Left renal pelvis (tissue), 4 donors: ENCODE results near the gene FOXO1. TPM values are rescaled to one million over a fixed set of nuclear protein-coding genes. Genes with fewer than 3 reads are reported as not detected.
A peak's percentile ranks its signal among the peaks of the same experiment; 100 is the strongest.
"Not testable (repeated sequence)": the region's sequence is repeated elsewhere in the genome, so short reads cannot be mapped to it uniquely, and the experiment has no call there.

ENCODE experiments used
- DNase-seq, 4 donors: peaks; one replicate each; pipeline ENCODE4 v3.0.0-alpha.2; 2013; ENCODE audit warnings: low read depth in 4 of 4, low spot score in 3 of 4
- polyA plus RNA-seq, 4 donors: library from polyadenylated mRNA; unstranded; fragments of 120-200 nt; gene quantifications; one replicate each; pipeline ENCODE4 v1.2.1, GENCODE V29; 2013; ENCODE audit not compliant: insufficient read length in 4 of 4

The FOXO1 gene
- polyA plus RNA-seq = 10 to 100 TPM; 11.7 to 21.0 (median 16.3) TPM

- peak; percentile 62 to 84 (median 70) for DNase-seq
Observed at GRCh38 chr13:40666045-40666932, at the start of gene FOXO1. Gene FOXO1, minus strand, starts transcription at chr13:40666641. Its CDS starts 429 bp downstream, at chr13:40666212.

- DNase-seq = not testable (repeated sequence)
Observed at GRCh38 chr13:40714433-40714832, 48.0 kb upstream of the FOXO1 start.

- no peak for DNase-seq
Observed at GRCh38 chr13:40706439-40706838, 40.0 kb upstream of the FOXO1 start.

GRCh38 chr13:40697711-40698110 lies 31.3 kb upstream of the FOXO1 start:
- no peak for DNase-seq

- no peak for DNase-seq
Observed at GRCh38 chr13:40694426-40694825, 28.0 kb upstream of the FOXO1 start.

- DNase-seq = no peak
Observed at GRCh38 chr13:40692946-40693345, 26.5 kb upstream of the FOXO1 start.

GRCh38 chr13:40688781-40689180 lies 22.3 kb upstream of the FOXO1 start:
- DNase-seq = no peak

- no peak for DNase-seq
Observed at GRCh38 chr13:40682449-40683240, 16.2 kb upstream of the FOXO1 start.

- DNase-seq = no peak
Observed at GRCh38 chr13:40681341-40682146, 15.1 kb upstream of the FOXO1 start.

GRCh38 chr13:40680659-40681323 lies 14.3 kb upstream of the FOXO1 start:
- no peak for DNase-seq

GRCh38 chr13:40679480-40679985 lies 13.1 kb upstream of the FOXO1 start:
- no peak for DNase-seq

- no peak for DNase-seq
Observed at GRCh38 chr13:40677064-40677463, 10.6 kb upstream of the FOXO1 start.

GRCh38 chr13:40676007-40676406 lies 9.6 kb upstream of the FOXO1 start:
- no peak for DNase-seq

GRCh38 chr13:40673414-40673813 lies 7.0 kb upstream of the FOXO1 start:
- no peak for DNase-seq

- DNase-seq = no peak
Observed at GRCh38 chr13:40672765-40673397, 6.4 kb upstream of the FOXO1 start.

GRCh38 chr13:40671956-40672764 lies 5.7 kb upstream of the FOXO1 start:
- no peak for DNase-seq

- no peak for DNase-seq
Observed at GRCh38 chr13:40670307-40670706, 3.9 kb upstream of the FOXO1 start.

- no peak for DNase-seq
Observed at GRCh38 chr13:40668335-40668734, 1.9 kb upstream of the FOXO1 start.

- no peak for DNase-seq
Observed at GRCh38 chr13:40667622-40667978, 1.2 kb upstream of the FOXO1 start.
